ENCODE measurements around the gene SSTR1. TPM values are rescaled to one million over a fixed set of nuclear protein-coding genes. Genes with fewer than 3 reads are reported as not detected.

The SSTR1 gene
- total RNA-seq, 1 experiment from 2014 or later: not detected

Other genes starting within 250 kb of the SSTR1 start
- gene CLEC14A, start 48.2 kb downstream of the SSTR1 start, total RNA-seq (2021; ENCODE audit: unreplicated experiment): 0.10 TPM

All from HCT116 (cell line).